ENCODE data around the gene ZNF644.

The ZNF644 gene

DNA sequence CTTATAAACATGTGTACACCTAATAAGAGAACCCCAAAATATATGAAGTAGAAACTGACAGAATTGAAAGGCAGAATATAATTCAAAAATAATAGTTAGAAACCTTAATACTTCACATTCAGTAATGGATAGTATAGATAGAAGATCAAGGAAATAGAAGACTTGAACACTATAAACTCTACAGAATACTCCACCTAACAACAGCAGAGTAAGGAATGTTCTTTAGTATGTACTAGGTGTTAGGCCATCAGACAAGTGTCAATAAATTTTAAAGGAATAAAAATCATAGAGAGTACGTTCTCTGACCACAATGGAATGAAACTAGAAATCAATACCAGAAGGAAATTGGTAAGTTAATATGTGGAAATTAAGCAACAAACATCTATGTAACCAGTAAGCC, 16.6 kb downstream of the ZNF644 start:
- no peaks in the 10 kb centered on the region for H4K20me1 ChIP-seq (ENCODE audit: control insufficient read depth, insufficient read depth, low read depth, low read length)
- H3F3A ChIP-seq (ENCODE audit: control insufficient read depth, insufficient read depth), result peaks cover 9% of the 10 kb centered on the region; the same call in 1 of the 2 replicates
- H3K4me2 ChIP-seq (ENCODE audit: low read length), result no peak overlapping the region
- H3K79me2 ChIP-seq (ENCODE audit: control insufficient read depth, low read length), result peaks cover 88% of the 10 kb centered on the region
- H3K36me3 ChIP-seq (ENCODE audit: control insufficient read depth, low read length), result peaks cover 45% of the 10 kb centered on the region
- H3K4me3 ChIP-seq (ENCODE audit: low read length), result no peak overlapping the region
- TF ChIP-seq, protein P1, sequence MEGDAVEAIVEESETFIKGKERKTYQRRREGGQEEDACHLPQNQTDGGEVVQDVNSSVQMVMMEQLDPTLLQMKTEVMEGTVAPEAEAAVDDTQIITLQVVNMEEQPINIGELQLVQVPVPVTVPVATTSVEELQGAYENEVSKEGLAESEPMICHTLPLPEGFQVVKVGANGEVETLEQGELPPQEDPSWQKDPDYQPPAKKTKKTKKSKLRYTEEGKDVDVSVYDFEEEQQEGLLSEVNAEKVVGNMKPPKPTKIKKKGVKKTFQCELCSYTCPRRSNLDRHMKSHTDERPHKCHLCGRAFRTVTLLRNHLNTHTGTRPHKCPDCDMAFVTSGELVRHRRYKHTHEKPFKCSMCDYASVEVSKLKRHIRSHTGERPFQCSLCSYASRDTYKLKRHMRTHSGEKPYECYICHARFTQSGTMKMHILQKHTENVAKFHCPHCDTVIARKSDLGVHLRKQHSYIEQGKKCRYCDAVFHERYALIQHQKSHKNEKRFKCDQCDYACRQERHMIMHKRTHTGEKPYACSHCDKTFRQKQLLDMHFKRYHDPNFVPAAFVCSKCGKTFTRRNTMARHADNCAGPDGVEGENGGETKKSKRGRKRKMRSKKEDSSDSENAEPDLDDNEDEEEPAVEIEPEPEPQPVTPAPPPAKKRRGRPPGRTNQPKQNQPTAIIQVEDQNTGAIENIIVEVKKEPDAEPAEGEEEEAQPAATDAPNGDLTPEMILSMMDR (IDR thresholded peaks at IDR 0.05; ENCODE audit: low read depth, low read length, poor library complexity, severe bottlenecking), result no peak
- TF ChIP-seq EZH2phosphoT487 (IDR thresholded peaks at IDR 0.05; ENCODE audit: borderline replicate concordance, low read length), result no peak
- no peaks in the 10 kb centered on the region for H3K9me2 ChIP-seq (replicated peaks; ENCODE audit: control insufficient read depth, low read length)
- H3K27ac ChIP-seq (ENCODE audit: low read depth, low read length), result no peak overlapping the region
- peaks cover 7% of the 10 kb centered on the region; the same call in 1 of the 2 replicates for H3K9me3 ChIP-seq (ENCODE audit: control insufficient read depth, insufficient read depth, low read length)
- no peaks in the 10 kb centered on the region for H3K27me3 ChIP-seq (ENCODE audit: control insufficient read depth, low read length)
- no peaks in the 10 kb centered on the region for H3K4me1 ChIP-seq (ENCODE audit: control insufficient read depth, low read length)

DNA sequence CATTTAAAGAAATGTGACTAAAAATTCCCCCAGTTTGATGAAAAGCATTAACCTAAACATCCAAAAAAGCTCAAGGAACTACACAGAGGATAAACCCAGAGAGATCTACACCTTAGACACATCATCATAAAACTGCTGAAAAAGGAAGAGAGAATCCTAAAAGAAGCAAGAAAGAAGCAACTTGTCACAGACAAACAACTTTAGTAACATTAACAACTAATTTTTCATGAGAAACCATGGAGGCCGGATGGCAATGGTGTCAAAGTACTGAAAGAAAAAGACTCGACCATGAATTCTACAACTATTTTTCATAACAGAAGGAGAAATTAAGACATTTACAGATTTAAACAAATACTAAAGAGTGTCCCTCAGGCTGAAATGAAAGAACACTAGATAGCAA, 17.7 kb downstream of the ZNF644 start:
- no peaks in the 10 kb centered on the region for H3K4me1 ChIP-seq (ENCODE audit: control insufficient read depth, low read length)
- peaks cover 9% of the 10 kb centered on the region; the same call in 1 of the 2 replicates for H3F3A ChIP-seq (ENCODE audit: control insufficient read depth, insufficient read depth)
- H3K9me3 ChIP-seq (ENCODE audit: control insufficient read depth, insufficient read depth, low read length), result peaks cover 7% of the 10 kb centered on the region; the same call in 1 of the 2 replicates
- peaks cover 40% of the 10 kb centered on the region for H3K36me3 ChIP-seq (ENCODE audit: control insufficient read depth, low read length)
- H3K27ac ChIP-seq (ENCODE audit: low read depth, low read length), result no peak overlapping the region
- no peak for TF ChIP-seq EZH2phosphoT487 (IDR thresholded peaks at IDR 0.05; ENCODE audit: borderline replicate concordance, low read length)
- TF ChIP-seq, protein P1 (IDR thresholded peaks at IDR 0.05; ENCODE audit: low read depth, low read length, poor library complexity, severe bottlenecking), result no peak
- H3K4me2 ChIP-seq (ENCODE audit: low read length), result no peak overlapping the region
- H4K20me1 ChIP-seq (ENCODE audit: control insufficient read depth, insufficient read depth, low read depth, low read length), result no peaks in the 10 kb centered on the region
- no peaks in the 10 kb centered on the region for H3K9me2 ChIP-seq (replicated peaks; ENCODE audit: control insufficient read depth, low read length)
- H3K27me3 ChIP-seq (ENCODE audit: control insufficient read depth, low read length), result no peaks in the 10 kb centered on the region
- no peak overlapping the region for H3K4me3 ChIP-seq (ENCODE audit: low read length)
- peaks cover 84% of the 10 kb centered on the region for H3K79me2 ChIP-seq (ENCODE audit: control insufficient read depth, low read length)

DNA sequence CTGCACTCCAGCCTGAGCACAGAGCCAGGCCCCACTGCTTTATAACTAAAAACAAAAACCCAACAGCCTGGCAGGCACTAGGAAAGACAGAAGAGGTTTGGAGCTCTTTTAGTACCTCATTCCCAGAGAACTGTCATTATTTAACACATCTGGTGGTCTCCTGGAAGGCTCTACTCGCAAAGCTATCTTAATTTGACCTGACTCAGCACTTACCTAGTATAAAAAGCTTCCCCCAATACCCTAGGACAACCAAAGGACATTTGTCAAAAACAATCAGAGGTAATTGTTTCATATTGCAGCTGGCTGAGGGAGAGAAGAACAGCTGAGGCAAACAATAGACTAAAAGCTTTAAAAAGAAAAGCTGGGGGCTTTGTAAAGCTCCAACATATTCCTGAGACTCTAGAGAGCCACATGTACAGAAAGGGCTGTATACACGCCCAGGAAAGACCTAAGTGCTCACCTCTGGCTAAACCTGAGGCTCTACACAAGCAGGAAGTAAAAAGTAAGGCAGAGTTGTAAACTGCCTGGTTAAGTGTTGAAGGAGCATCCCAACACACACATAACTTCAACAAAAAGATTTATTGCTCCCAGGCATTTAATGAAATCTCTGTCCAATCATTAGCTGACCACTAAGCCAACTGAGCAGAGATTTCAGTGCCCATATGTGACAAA, 25.0 kb downstream of the ZNF644 start:
- Histone ChIP-seq H3K79me2 (ENCODE audit: control insufficient read depth, low read length) (peaks cover 91% of the 10 kb centered on the region), H4K20me1 (ENCODE audit: control insufficient read depth, insufficient read depth, low read depth, low read length) (no peaks in the 10 kb centered on the region), H3K4me1 (ENCODE audit: control insufficient read depth, low read length) (no peaks in the 10 kb centered on the region), H3K9me3 (ENCODE audit: control insufficient read depth, insufficient read depth, low read length) (peaks cover 1% of the 10 kb centered on the region; the same call in 1 of the 2 replicates), H3K27me3 (ENCODE audit: control insufficient read depth, low read length) (no peaks in the 10 kb centered on the region), H3K4me3 (ENCODE audit: low read length) (no peak overlapping the region), H3K4me2 (ENCODE audit: low read length) (no peak overlapping the region), H3K36me3 (ENCODE audit: control insufficient read depth, low read length) (peaks cover 41% of the 10 kb centered on the region), H3K9me2 (replicated peaks; ENCODE audit: control insufficient read depth, low read length) (no peaks in the 10 kb centered on the region), H3K27ac (ENCODE audit: low read depth, low read length) (no peak overlapping the region), H3F3A (ENCODE audit: control insufficient read depth, insufficient read depth) (no peaks in the 10 kb centered on the region)
- TF ChIP-seq, protein P1 (IDR thresholded peaks at IDR 0.05; ENCODE audit: low read depth, low read length, poor library complexity, severe bottlenecking), result no peak
- no peak for TF ChIP-seq EZH2phosphoT487 (IDR thresholded peaks at IDR 0.05; ENCODE audit: borderline replicate concordance, low read length)

Measured in DOHH2 (cell line).